Fibroblast of pulmonary artery (primary cell): ENCODE data around the gene UBE2G2.

Experiments used
- DNase-seq: peaks from one replicate; pipeline ENCODE4 v3.0.0-alpha.2; 2010; ENCODE audit warnings: low read depth
- H3K4me3 ChIP-seq: replicated peaks from 2 replicates; pipeline ENCODE4 v1.5.1; 2011; ENCODE audit warnings: low read depth, mild to moderate bottlenecking, control low read depth, low read length, moderate library complexity
- TF ChIP-seq, protein P1 (sequence below): IDR thresholded peaks from 2 replicates; pipeline ENCODE4 v1.5.1; 2011; ENCODE audit warnings: mild to moderate bottlenecking, control low read depth, low read length, inconsistent platforms; ENCODE audit errors: missing control alignments

UBE2G2 gene

GRCh38 chr21:44779417-44780136 is 22.0 kb downstream of the UBE2G2 start:
- TF ChIP-seq, protein P1, sequence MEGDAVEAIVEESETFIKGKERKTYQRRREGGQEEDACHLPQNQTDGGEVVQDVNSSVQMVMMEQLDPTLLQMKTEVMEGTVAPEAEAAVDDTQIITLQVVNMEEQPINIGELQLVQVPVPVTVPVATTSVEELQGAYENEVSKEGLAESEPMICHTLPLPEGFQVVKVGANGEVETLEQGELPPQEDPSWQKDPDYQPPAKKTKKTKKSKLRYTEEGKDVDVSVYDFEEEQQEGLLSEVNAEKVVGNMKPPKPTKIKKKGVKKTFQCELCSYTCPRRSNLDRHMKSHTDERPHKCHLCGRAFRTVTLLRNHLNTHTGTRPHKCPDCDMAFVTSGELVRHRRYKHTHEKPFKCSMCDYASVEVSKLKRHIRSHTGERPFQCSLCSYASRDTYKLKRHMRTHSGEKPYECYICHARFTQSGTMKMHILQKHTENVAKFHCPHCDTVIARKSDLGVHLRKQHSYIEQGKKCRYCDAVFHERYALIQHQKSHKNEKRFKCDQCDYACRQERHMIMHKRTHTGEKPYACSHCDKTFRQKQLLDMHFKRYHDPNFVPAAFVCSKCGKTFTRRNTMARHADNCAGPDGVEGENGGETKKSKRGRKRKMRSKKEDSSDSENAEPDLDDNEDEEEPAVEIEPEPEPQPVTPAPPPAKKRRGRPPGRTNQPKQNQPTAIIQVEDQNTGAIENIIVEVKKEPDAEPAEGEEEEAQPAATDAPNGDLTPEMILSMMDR: no peak
- peak; percentile 45 for DNase-seq
- H3K4me3 ChIP-seq: no peak overlapping the region

DNA sequence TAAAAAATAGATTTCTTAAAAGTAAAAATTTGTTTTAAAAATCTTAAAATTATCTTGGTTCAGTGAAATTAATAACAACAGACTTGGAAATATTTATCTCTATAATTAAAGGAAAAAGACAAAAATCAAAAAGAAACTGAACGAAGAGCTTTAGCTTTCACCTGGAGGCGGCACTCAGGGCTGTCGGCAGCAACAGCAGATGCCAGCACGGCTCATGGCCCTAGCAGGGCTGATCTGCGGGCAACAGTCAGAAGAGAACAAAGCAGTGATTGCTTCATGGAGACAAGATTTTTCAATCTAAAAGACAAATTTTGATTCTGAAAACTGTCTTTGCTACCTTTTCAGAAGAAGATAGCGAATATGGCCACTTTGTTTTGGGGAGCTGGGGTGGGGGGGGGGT is 22.6 kb downstream of the UBE2G2 start:
- no peak for DNase-seq
- no peak overlapping the region for H3K4me3 ChIP-seq
- TF ChIP-seq, protein P1: no peak

GRCh38 chr21:44778499-44778911 is 23.1 kb downstream of the UBE2G2 start:
- DNase-seq: no peak
- TF ChIP-seq, protein P1: no peak
- H3K4me3 ChIP-seq: no peak overlapping the region

GRCh38 chr21:44778094-44778493 is 23.5 kb downstream of the UBE2G2 start:
- H3K4me3 ChIP-seq: no peak overlapping the region
- DNase-seq: no peak
- TF ChIP-seq, protein P1: no peak

- DNase-seq: no peak
- TF ChIP-seq, protein P1: no peak
- H3K4me3 ChIP-seq: no peak overlapping the region
Observed at GRCh38 chr21:44774972-44775371, 26.6 kb downstream of the UBE2G2 start.

GRCh38 chr21:44773291-44773932 is 28.2 kb downstream of the UBE2G2 start:
- H3K4me3 ChIP-seq: no peak overlapping the region
- TF ChIP-seq, protein P1: no peak
- no peak for DNase-seq

GRCh38 chr21:44771896-44772525 is 29.6 kb downstream of the UBE2G2 start:
- H3K4me3 ChIP-seq: no peak overlapping the region
- TF ChIP-seq, protein P1: no peak
- DNase-seq: no peak
